ENCODE results near the gene MIPOL1.

MIPOL1 gene

DNA sequence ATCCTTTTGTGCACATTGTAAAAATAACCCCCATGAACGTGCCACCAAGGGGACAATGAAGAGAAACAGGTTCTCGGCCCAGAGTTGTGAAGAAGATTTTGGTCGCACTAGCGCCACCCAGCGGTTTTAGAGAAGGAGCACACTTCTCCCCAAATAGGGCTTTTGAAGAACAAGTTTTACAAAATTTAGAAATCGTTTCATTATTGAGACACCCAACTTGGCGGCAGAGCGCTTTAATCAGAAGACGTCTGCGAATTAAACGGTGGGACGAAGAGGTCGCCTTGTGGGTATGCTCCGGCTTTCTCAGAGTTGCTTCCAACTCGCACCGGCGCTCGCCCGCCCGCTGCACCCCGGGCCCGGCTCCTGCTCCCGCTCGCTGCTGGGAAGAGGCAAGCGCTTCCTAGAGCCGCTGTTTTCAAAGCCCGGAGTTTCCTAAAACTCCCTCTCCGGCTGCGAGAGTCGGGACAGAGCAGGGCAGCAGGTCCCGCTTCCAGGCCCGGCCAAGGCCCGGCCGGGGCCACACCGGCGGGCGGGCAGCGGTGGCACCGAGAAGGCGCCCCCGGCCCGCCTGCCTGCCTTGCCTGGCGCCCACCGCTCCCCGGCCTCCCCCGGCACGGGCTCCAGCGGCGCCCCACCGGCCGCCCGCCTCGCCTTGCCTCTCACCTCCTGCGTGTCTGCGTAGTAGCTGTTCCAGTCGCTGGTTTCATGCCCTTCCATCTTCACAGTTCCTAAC, 396.7 kb downstream of the MIPOL1 start:
- peak overlapping the region; percentile 8 for H3K4me3 ChIP-seq (ENCODE audit: low read depth, low read length)

DNA sequence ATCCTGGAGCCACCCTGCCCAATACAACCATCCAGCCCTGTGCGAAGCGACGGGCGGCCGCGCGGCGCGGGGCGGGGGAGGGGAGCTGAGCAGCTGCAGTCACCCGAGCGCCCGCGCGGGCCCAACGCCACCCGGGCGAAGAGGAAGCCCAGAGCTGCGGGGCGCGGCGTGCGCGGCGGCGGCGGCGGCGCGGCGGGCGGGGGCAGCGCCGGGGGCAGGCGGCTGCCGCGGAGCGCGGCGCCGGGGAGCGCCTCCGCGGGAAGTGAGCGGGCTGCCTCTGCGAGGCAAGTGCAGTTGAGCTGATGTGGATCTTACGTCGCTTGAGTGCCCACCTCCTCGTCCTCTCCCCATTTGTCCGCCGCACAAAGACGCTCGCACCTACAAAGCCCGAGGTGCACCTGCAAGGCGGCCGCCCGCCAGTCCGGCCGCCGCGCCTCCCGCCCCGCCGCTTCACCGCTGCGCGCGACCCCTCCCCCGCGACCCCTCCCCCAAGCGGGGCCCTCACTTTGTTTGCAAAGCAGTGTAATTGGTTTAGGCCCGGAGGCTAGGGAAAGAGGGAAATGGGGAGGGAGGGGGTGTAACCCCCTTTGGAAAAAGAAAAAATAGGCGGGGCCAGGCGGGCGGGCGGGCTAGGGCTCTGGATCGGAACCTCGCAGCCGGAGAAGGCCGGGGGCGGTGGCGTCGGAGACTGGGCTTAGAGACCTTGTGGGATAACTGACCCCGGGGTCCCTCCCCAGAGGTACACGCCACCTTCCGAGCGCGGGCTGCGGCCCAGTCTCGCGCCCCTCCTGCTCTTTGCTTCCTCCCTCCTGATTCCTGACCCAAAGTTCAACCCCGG, 397.5 kb downstream of the MIPOL1 start, which contains the start of the genes FOXA1 and TTC6:
Gene FOXA1 (minus strand): TSS at position 279 of the 838 bp plus-strand sequence. CDS start 277 bp downstream, at position 2.
Gene TTC6 (plus strand): TSS at position 659 of the 838 bp plus-strand sequence. CDS start 26,436 bp downstream, outside the sequence.
- peak within 1 kb of the TSS; percentile 27 for H3K4me3 ChIP-seq (ENCODE audit: low read depth, low read length)

DNA sequence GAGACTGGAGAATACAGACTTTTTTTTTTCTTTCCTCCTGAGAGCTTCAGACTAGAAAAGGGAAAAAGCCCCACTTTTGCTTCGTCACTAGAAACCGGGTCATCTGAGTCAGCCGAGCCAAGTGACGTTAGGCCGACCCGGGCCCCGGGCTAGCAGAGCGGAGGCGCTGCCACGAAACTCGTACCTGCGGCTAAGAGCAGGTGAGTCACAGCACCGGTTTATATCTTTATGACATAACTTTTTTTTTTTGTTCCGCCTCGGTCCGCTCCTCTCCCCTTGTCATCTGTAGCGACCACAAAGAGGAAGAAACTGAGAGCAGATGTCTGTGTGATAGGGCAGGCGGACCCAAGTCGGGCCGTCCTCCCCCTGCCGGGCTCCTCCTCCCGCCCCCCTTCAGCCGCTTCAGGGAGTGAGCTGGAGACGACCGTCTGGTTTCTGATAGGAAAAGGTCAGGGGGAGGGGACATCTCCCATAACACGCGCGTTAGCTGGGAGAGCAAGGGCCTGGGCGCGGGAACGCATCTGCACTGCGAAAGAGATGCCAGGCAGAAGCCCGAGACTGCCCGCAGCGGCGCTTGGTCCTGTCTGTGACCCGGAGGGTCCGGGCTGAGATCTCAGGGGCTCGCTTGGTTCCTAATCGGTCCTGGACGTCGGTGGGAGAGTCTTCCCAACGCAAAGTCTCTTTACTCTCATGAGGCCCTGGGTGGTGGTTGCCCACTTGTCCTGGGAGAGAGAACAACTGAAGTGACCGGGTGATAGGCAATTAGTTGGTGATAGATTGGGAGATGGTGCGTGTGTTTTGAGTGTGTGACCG, 398.3 kb downstream of the MIPOL1 start:
- H3K4me3 ChIP-seq (ENCODE audit: low read depth, low read length), result peak overlapping the region; percentile 27

- H3K4me3 ChIP-seq (ENCODE audit: low read depth, low read length), result no peak overlapping the region
Measured at GRCh38 chr14:37596790-37597472, 399.2 kb downstream of the MIPOL1 start.

GRCh38 chr14:37597538-37597913, 399.8 kb downstream of the MIPOL1 start:
- H3K4me3 ChIP-seq (ENCODE audit: low read depth, low read length), result no peak overlapping the region

GRCh38 chr14:37597914-37598746, 400.4 kb downstream of the MIPOL1 start:
- H3K4me3 ChIP-seq (ENCODE audit: low read depth, low read length), result peak overlapping the region; percentile 24

- no peak overlapping the region for H3K4me3 ChIP-seq (ENCODE audit: low read depth, low read length)
Measured at GRCh38 chr14:37598747-37599506, 401.2 kb downstream of the MIPOL1 start.

DNA sequence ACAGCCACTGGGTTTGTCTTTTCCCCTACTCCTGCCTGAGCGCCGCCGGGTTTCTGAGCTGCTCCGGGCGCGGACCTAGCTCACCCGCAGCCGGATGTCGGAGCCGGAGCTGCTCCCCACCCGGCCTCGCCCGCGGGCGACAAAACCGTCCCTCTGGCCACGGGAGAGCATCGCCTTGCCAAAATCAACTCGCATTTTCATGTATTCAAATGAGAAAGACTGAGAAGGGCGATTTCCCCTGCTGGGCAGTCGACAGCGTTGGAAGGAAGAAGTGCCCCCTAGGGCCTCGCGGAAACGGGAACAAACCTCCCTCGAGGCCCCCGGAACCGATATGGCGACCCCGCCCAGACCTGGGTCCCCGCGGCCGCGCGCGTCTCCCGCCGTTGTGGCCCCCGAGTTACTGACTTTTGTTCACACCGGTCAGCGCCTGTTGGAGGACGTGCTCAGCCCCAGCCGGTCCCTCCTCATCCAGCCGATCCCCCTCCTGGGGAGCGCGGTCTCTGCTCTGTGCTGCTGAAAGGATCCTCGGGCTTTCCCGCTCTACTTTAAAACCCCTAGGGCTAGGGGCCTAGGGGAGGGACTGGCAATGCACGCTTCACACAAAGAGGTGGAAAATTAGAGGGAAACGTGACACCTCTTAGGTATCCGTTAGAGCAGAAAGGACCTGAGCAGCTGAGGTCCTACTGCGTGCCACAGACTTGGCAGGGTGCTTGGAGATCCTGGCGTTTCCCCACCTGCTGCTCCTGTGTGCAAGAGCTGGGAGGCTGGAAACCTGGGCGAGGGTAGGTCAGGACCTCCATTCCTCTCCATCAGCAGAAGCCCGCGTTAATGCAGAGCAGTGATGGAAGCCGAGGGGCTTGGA, 402.0 kb downstream of the MIPOL1 start:
- H3K4me3 ChIP-seq (ENCODE audit: low read depth, low read length), result peak overlapping the region; percentile 17

GRCh38 chr14:37600880-37601741, 403.4 kb downstream of the MIPOL1 start:
- no peak overlapping the region for H3K4me3 ChIP-seq (ENCODE audit: low read depth, low read length)

- H3K4me3 ChIP-seq (ENCODE audit: low read depth, low read length), result no peak overlapping the region
Measured at GRCh38 chr14:37601865-37602264, 404.1 kb downstream of the MIPOL1 start.
